ENCODE results near the gene B4GALT1. TPM values are rescaled to one million over a fixed set of nuclear protein-coding genes. Genes with fewer than 3 reads are reported as not detected.

B4GALT1 gene
- total RNA-seq, 1 experiment from 2014 or later, result 31.4 TPM

GRCh38 chr9:33186457-33187168 is 19.5 kb upstream of the B4GALT1 start:
- H3K79me2 ChIP-seq (ENCODE audit: insufficient read depth, low read length), result no peaks in the 10 kb centered on the region
- H3K9me3 ChIP-seq (ENCODE audit: control insufficient read depth in 1 of 2, insufficient read depth in 1 of 2, low read depth in 1 of 2, low read length in 2 of 2), result no peaks in the 10 kb centered on the region
- H3K9me2 ChIP-seq (ENCODE audit: insufficient read depth), result no peaks in the 10 kb centered on the region
- H3K4me3 ChIP-seq (replicated peaks in 1 of 2; ENCODE audit: low read depth in 1 of 2, low read length in 2 of 2), result no peak overlapping the region
- peak overlapping the region; percentile 57 for H2AFZ ChIP-seq (ENCODE audit: low read depth, low read length, poor library complexity, severe bottlenecking)
- H3K27me3 ChIP-seq (ENCODE audit: insufficient read depth, low read length), result no peaks in the 10 kb centered on the region
- ChIA-PET RAD21 (ENCODE audit: low non-redundant PET in 1 of 2, low total read pairs in 2 of 2, uncharacterized antibody in 2 of 2, unreplicated experiment in 2 of 2) (no interaction called here), CTCF (no interaction called here), POLR2A (no interaction called here)
- DNase-seq (ENCODE audit: low read depth, low spot score) (no peak), ATAC-seq (peak; percentile 20; the same call in 1 of the 2 replicates)
- intact Hi-C loops (cut with micrococcal nuclease), result no loop called here
- no peak overlapping the region for H3K9ac ChIP-seq (ENCODE audit: low read length)
- no peaks in the 10 kb centered on the region for H3K4me1 ChIP-seq (ENCODE audit: control insufficient read depth in 1 of 2, insufficient read depth in 2 of 2, low read length in 2 of 2)
- no peak overlapping the region for H3K27ac ChIP-seq (ENCODE audit: low read depth, low read length)
- BruUV-seq (replicated peaks), result no TSS peak
- H4K20me1 ChIP-seq (ENCODE audit: insufficient read depth), result no peaks in the 10 kb centered on the region
- TF ChIP-seq TCF7L2 (IDR thresholded peaks at IDR 0.05; ENCODE audit: borderline replicate concordance, extremely low read depth, insufficient read depth, insufficient read length) (no peak), YY1 (IDR thresholded peaks at IDR 0.05; ENCODE audit: extremely low read depth, insufficient replicate concordance, low read depth, low read length) (no peak), SIN3A (IDR thresholded peaks at IDR 0.05; ENCODE audit: low read depth) (no peak), SRF (IDR thresholded peaks at IDR 0.05; ENCODE audit: low read depth) (no peak), ZNF274 (IDR thresholded peaks at IDR 0.05; ENCODE audit: low read depth, low read length) (no peak), ELF1 (IDR thresholded peaks at IDR 0.05; ENCODE audit: borderline replicate concordance, low read depth) (no peak), JUND (IDR thresholded peaks at IDR 0.05) (no peak), REST (IDR thresholded peaks at IDR 0.05; ENCODE audit: low read depth) (no peak), EZH2 (IDR thresholded peaks at IDR 0.05) (no peak), EZH2phosphoT487 (IDR thresholded peaks at IDR 0.05; ENCODE audit: borderline replicate concordance) (no peak), POLR2AphosphoS5 (IDR thresholded peaks at IDR 0.05; ENCODE audit: low read depth, low read length) (no peak)
- TF ChIP-seq, protein P1, sequence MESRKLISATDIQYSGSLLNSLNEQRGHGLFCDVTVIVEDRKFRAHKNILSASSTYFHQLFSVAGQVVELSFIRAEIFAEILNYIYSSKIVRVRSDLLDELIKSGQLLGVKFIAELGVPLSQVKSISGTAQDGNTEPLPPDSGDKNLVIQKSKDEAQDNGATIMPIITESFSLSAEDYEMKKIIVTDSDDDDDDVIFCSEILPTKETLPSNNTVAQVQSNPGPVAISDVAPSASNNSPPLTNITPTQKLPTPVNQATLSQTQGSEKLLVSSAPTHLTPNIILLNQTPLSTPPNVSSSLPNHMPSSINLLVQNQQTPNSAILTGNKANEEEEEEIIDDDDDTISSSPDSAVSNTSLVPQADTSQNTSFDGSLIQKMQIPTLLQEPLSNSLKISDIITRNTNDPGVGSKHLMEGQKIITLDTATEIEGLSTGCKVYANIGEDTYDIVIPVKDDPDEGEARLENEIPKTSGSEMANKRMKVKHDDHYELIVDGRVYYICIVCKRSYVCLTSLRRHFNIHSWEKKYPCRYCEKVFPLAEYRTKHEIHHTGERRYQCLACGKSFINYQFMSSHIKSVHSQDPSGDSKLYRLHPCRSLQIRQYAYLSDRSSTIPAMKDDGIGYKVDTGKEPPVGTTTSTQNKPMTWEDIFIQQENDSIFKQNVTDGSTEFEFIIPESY (IDR thresholded peaks at IDR 0.05; ENCODE audit: extremely low read depth, insufficient replicate concordance, low read length), result no peak
- H3K4me2 ChIP-seq (ENCODE audit: low read length), result no peak overlapping the region
- no peaks in the 10 kb centered on the region for H3K36me3 ChIP-seq (ENCODE audit: control insufficient read depth in 1 of 2, insufficient read depth in 2 of 2, low read length in 2 of 2)

All from HCT116 (cell line).